ENCODE measurements around the gene GNPTG.

GNPTG gene

DNA sequence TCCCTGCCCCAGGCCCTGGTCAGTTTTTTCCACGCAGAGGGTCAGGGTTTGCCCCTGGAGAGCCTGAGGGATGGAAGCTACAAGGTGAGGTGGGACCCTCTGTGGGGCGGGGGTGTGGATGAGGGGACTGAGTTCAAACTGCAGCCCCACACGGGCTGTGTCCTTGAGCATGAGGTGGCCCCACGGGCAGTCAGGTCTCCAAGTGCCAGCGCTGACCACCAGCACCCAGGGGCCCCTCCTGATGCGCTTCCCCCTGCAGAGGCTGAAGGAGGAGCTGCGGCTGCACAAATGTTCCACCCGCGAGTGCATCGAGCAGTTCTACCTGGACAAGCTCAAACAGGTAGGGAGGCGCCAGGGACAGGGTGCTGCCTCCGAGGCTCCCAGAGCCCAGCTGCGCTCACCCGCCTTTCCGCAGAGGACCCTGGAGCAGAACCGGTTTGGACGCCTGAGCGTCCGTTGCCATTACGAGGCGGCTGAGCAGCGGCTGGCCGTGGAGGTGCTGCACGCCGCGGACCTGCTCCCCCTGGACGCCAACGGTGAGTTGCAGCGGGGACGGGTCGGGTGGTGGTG lies 4.4 kb upstream of the GNPTG start:
- no peak for DNase-seq (ENCODE audit: low spot score)

DNA sequence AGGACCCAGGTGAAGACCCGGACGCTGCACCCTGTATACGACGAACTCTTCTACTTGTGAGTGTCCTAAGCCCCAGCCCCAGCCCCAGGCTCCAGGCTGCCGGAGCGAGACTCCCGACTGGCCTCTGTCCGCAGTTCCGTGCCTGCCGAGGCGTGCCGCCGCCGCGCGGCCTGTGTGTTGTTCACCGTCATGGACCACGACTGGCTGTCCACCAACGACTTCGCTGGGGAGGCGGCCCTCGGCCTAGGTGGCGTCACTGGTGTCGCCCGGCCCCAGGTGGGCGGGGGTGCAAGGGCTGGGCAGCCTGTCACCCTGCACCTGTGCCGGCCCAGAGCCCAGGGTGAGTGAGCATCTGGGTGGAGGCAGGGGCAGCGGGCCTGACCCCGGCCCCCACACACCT lies 3.8 kb upstream of the GNPTG start:
- no peak for DNase-seq (ENCODE audit: low spot score)

DNA sequence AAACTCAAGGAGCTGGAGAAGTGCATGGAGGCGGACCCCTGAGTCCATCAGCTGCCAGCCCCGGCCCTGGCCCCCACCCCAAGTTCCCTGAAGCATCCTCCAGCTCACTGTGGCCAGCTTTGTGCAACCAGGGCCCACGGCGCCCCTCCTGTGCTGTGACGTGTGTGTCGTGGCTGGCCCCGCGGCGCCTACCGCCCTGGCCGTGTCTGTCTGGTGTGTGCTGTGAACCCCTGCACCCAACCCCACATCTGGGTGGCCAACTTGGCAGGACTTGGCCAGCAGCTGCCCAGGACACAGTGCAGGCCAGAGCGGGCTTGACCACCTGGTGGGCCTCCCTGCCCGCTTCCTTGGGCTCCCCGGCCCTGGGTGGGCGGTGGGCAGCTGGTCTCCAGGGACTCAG lies 3.3 kb upstream of the GNPTG start:
- DNase-seq (ENCODE audit: low spot score) = no peak

DNA sequence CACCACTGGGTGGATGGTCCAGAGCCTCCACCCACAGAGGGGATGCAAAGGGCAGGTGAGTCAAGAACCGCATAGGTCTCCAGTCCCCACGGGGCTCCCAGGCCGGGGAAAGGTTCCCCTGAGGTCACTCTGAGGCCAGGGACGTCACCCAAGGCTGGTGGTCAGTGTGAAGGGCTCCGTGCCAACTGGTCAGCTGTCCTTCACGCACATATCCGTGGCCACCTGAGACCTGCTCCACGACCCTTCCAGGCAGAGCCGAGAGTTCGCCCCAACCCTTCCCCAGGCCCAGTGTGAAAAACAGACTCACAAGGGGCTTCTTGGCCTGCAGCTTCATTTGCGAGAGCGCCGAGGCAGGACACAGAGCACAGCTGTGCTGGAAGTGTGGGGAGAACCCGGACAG lies 2.8 kb upstream of the GNPTG start:
- no peak for DNase-seq (ENCODE audit: low spot score)

DNA sequence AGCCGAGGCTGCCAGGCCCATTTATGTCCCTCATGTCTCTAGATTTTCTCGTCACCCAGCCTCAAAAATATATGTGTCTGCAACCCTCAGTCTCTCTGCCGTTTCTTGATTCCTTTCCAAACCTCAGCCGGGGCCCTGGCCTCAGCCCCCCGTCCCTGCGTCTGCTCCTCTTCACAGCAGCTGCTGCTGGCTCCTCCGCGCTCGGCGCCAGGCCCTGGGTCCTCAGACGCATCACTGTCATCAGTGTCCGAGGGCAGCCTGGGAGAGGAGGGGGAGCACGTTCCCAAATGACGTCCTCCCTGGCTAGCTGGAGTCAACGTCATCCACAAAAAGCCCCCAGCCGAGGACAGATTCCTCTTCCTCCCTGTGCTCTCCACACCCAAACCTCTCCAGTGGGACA lies 2.4 kb upstream of the GNPTG start:
- no peak for DNase-seq (ENCODE audit: low spot score)

DNA sequence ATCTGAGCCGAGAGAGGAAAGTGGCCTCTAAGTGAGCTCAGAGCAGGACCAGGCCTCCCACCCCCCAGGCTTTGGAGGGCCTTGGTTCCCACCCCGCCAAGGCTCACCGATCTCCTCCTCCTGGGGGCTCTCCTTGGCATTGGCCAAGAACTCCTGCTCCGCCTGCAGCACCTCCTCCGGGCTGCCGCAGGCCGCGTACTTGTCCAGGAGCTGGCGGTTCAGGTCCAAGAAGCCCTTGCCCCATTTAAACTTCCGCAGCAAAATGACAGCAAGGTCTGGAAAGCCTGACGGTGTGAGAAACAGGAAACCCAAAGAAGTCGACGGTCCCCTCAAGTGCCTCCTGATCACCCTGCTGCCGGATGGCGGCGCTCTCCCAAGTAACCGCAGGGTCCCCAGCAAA lies 1.8 kb upstream of the GNPTG start:
- DNase-seq (ENCODE audit: low spot score) = no peak

DNA sequence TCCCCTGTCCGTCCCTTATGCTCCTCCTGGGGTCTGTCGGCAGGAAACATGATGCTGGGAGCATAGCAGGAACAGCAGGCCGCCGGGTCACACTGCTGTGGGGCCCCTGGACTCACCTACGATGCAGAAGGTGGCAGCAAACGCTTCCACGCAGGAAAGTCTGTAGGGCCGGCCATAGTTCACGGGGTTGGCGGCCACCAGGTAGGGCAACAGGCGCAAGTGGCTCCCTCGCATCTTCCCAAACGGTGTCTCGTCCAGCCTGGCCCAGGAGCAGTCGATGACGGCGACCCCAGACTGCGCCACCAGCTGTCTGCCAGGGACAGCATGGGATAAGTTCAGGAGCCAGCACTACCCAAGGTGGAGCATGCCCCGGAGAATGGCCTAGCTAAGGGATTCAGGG lies 1.0 kb upstream of the GNPTG start:
- no peak for DNase-seq (ENCODE audit: low spot score)

DNA sequence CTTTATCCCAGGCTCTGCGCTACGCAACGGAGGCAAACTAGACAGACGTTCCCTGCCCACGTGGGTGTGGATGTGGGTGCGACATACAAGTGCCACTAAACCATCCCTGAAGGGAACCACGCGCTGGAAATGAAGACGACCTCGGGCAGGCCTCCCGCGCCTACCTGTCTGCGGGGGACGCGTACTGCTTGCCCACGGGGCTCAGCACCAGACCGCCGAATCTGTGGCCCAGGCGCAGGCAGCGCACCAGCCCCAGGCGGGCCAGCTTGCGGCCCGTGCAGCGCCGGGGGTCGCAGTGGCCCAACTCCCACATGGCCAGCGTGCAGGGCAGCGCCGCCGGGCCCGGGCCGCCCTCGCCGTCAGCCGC lies 533 bp upstream of the GNPTG start:
- no peak for DNase-seq (ENCODE audit: low spot score)

DNA sequence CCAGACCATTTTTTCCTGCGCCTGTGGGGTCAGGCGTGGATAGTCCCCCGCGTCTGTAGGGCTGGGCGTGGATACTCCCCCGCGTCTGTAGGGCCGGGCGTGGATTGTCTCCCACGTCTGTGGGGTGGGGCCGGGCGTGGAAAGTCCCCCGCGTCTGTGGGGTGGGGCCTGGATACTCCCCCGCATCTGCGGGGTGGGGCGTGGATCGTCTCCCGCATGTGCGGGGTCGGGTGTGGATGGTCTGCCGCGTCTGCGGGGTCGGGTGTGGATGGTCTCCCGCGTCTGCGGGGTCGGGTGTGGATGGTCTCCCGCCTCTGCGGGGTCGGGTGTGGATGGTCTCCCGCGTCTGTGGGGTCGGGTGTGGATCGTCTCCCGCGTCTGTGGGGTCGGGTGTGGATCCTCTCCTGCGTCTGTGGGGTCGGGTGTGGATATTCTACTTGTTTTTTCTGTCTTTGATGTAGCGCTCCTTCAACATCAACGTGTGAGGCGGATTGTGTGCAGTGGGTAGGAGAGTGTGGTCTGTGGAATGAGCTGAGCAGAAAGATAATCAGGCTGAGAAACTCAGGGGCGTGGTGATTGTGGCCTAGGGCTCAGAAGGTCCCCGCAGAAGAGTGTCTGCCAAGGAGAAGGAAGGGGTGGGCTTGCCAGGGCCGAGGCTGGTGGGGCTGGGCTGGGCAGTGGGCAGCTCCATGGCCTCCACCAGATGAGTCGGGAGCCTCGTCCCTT lies 3.2 kb downstream of the GNPTG start:
- DNase-seq (ENCODE audit: low spot score) = no peak

DNA sequence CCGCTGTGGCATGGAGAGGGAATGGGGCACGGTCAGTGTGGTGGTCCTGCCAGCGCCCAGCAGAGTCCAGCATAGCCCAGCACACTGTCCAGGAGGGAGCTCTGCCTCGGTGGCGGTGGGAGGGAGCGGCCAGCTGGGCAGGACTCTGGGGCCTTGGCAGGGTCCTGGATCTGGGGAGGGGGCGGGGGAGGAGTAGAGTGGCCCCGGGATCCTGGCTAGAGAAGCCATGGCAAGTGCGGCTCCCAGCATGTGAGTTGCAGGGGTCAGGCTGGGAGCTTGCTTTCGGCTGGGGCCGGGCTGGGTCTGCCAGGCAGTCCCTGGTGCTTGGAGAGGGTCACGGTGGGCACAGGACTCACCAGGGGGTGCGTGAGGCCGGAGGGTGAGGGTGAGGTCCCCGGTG lies 3.9 kb downstream of the GNPTG start:
- no peak for DNase-seq (ENCODE audit: low spot score)

DNA sequence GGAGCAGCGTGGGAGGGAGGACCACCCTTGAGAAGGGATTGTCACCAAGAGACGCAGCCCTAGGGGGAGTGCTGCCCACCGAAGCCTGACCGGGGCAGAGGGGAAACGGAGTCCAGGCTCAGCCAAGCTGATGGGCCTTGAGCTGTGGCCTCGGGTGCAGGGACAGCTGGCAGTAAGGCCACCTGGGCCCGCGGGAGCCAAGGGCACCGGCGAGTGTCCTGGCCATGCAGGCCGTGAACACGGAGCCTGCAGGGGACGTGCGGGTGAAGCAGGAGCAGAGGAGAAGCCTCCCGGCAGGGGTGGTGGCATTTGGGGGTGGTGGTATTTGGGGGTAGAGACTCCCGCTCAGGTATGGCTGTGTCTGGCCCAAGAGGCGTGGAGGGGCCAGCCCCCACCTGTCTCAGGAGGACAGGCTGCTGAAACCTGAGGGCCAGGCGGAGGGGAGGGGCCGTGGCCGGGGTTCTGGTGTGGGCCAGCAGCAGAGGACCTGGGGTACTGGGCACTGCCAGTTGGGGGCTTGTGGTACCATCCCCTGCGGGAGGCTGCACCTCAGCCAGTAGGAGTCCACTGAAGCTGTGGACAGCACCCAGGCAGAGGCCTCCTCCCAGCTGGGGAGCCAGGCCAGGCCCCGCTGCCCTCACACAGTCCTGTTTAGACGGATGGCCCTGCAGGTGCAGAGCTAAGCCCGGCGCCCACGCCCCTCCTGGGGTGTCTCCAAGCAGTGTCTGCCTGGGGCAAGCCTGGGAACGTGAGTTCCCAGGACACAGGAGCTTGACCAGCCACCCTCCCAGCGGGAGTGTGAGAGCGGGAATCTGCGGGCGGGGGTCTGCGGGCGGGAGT lies 4.5 kb downstream of the GNPTG start:
- DNase-seq (ENCODE audit: low spot score) = no peak

DNA sequence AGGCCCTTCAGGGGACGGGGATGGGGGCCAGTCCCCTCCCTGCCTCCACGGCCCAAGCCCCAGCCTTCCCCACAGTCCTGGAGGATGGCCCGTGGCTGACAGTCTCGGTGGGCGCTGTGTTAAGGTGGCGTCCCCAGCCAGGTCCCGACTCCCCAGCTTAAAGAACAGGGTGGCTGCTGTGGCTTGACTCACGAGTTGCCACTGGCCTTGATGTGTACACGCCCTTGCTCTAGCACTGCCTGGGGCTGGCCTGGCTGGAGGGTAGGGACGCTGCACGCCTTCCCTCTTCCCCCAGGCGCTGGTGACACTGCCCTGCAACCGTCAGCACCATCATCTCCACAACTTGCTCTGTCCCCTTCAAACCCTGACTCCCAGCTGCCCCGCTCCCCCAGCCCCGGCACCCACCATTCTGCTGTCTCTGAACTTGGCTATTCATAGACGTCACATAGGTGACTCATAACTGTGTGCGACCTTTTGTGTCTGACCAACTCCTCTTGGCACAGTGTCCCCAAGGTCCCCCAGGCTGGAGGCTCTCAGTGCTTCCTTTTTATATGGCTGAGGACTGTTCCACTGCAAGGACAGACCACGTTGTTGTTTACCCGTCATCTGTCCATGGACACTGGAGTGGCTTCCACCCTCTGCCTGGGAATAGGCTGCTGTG lies 6.3 kb downstream of the GNPTG start:
- DNase-seq (ENCODE audit: low spot score) = no peak

DNA sequence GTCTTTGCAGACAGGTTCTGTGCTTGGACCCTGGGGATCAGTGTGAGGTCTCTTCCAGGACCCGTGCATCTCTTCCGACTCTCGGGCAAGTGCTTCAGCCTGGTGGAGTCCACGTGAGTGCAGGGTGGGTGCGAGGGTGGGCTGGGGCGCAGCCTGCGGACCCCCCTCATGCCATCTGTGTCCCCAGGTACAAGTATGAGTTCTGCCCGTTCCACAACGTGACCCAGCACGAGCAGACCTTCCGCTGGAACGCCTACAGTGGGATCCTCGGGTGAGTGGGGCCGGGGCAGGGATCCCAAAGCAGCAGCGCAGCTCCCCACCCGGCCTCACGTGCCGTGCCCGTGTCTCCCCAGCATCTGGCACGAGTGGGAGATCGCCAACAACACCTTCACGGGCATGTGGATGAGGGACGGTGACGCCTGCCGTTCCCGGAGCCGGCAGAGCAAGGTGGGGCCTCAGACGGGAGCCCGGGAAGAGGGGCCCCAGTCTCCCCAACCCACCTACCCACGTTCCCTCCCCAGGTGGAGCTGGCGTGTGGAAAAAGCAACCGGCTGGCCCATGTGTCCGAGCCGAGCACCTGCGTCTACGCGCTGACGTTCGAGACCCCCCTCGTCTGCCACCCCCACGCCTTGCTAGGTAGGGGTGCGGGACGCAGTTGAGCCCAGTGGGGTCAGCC lies 10.1 kb downstream of the GNPTG start:
- no peak for DNase-seq (ENCODE audit: low spot score)

DNA sequence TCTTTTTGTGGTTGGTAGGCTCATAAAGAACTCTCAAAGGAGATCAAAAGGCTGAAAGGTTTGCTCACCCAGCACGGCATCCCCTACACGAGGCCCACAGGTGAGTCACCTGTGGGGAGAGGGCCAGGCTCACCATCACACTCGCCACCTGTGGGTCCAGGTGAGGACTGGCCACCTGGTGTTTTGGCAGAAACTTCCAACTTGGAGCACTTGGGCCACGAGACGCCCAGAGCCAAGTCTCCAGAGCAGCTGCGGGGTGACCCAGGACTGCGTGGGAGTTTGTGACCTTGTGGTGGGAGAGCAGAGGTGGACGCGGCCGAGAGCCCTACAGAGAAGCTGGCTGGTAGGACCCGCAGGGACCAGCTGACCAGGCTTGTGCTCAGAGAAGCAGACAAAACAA lies 11.1 kb downstream of the GNPTG start:
- DNase-seq (ENCODE audit: low spot score) = no peak

DNA sequence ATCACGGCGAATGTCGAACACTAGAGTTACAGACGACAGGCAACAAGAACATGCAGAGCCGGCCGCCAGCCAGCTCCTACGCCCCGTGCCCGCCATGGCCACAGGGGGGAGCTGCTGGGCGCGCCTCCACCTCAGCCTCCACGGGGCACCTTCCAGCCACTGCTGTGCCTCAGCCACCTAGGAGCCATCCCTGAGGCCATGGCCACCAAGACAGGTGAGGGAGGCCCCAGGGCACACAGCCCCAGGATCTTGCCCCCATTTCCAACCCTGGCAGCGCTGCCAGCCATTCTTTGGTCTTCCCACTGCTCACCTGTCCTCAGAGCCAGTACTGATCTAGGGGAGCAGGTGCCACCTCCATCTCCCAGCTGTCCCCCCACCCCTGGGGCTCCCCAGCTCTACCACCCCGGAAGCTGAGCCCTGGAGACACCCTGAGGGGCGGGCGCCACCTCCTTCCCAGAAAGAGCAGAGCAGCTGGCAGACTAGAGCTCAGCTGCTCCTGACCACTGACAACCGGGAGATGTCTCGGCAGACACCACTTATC lies 11.8 kb downstream of the GNPTG start:
- DNase-seq (ENCODE audit: low spot score) = no peak

DNA sequence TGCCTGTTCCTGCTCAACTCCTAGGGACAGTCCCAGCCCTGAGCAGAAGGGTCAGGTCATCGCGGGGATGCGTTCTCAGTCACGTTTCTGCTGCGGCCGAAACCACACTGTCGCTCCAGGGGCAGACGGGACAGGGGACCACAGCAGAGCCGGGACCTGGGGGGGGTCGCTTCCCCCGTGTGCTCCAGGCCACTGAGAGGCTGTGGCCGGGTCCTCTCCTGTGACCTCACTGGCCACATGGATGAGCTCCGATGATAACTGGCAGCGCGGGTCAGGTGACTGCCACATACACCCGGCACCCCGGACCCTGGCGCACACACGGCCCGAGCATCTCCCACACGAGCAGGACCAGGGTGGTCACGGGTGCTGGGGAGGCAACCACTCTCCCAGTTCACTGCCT lies 12.8 kb downstream of the GNPTG start:
- DNase-seq (ENCODE audit: low spot score) = no peak

DNA sequence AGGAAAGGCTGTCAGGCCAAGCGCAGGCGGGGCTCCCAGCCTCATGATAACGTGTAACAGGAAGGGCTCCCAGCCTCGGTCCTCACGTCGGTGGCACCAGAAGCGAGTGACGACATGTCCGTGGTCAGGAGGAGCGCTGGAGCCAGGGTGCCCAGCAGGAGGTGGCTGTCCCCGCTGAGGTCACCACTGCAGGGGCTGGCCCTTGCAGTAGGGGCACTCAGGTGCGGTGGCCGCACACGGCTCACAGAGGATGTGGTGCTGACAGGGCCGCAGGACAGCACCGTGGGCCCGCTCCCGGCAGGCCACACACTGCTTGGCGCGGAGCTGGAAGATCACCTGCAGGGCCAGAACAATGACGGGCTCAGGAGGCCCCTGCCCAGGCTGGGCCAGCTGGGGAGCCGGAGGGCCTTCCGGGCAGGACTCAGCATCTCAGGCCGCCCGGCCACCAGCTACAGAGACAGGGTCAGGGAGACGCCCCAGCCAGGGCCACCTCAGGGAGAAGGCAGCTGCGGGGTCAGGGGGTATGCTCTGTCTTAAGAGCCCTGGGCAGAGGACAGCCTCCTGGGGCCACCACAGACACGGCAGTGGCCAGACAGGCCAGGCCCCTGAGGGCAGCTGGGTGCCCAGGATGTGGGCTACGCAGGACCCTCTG lies 14.5 kb downstream of the GNPTG start:
- no peak for DNase-seq (ENCODE audit: low spot score)

DNA sequence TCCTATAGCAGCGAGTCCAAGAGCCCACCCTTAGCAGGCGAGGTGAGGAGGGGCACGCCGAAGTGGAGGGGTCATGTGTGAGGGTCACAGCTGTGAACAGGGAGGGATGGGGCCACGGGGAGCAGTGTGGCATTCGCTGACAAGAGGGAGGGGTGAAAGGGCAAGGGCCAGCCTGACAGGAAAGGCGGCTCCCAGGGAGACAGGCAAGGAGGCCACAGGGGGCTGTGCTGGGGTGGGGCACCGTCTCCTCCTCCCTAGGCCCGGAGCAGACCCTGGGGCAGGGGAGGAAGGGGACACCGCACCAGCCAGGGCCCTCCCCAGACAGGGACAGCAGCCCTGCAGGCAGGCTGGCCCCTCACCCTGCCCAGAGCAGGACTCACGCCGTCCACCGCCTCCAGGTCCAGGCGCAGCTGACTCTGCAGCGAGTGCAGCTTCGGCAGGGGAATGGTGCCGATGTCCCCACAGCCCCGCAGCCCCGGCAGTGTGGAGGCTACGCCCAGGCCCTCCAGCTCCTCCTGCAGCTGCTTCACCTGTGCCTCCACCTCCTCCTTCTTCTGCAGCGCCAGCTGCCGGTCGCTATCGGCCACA lies 15.1 kb downstream of the GNPTG start:
- no peak for DNase-seq (ENCODE audit: low spot score)

DNA sequence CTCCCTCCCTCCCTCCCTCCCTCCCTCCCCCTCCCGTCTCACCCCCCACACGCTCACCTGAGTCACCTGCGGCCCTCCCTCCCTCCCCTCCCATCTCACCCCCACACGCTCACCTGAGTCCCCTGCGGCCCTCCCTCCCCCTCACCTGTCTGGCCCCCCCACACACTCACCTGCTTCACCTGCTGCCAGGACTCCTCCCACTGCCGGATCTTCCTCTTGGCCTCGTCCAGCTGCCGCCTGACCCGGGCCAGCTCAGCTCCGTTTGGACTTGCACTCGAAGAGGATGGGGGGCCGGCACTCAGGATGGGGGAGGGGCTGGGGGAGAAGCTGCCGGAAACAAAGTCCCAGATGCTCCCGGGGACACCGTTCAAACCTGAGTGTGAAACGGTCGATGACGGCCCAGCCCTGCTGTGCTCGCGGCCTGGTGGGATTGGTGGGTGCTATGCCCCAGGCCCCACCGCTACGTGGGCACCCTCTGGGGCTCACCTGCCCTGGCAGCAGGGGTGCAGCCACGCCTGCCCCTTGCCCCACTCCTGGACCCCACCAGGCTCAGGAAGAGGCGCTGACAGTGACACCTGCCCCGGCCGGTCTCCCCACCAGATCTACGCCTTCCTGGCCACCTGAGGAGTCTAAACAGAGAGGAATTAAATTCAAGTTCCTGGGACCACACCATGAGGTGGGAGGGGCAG lies 15.9 kb downstream of the GNPTG start:
- no peak for DNase-seq (ENCODE audit: low spot score)
